Measurements from ENCODE around the gene IQCH. TPM values are rescaled to one million over a fixed set of nuclear protein-coding genes. Genes with fewer than 3 reads are reported as not detected.
"Not testable (repeated sequence)": the region's sequence is repeated elsewhere in the genome, so short reads cannot be mapped to it uniquely, and the experiment has no call there.

The IQCH gene
- total RNA-seq, 1 donor from 2014 or later = 0.45 TPM

GRCh38 chr15:67350042-67350441, 95.5 kb downstream of the IQCH start:
- DNase-seq (ENCODE audit: low spot score) = no peak

GRCh38 chr15:67358391-67358790, 103.8 kb downstream of the IQCH start:
- DNase-seq (ENCODE audit: low spot score) = no peak

GRCh38 chr15:67358812-67359211, 104.2 kb downstream of the IQCH start:
- DNase-seq (ENCODE audit: low spot score) = no peak

GRCh38 chr15:67359431-67360079, 105.0 kb downstream of the IQCH start:
- DNase-seq (ENCODE audit: low spot score) = no peak

GRCh38 chr15:67361100-67361499, 106.5 kb downstream of the IQCH start:
- no peak for DNase-seq (ENCODE audit: low spot score)

GRCh38 chr15:67363712-67364111, 109.1 kb downstream of the IQCH start:
- DNase-seq (ENCODE audit: low spot score) = not testable (repeated sequence)

GRCh38 chr15:67365994-67366393, 111.4 kb downstream of the IQCH start:
- DNase-seq (ENCODE audit: low spot score) = no peak

- no peak for DNase-seq (ENCODE audit: low spot score)
Measured at GRCh38 chr15:67366904-67367303, 112.3 kb downstream of the IQCH start.

- no peak for DNase-seq (ENCODE audit: low spot score)
Measured at GRCh38 chr15:67369359-67369998, 114.9 kb downstream of the IQCH start.

- no peak for DNase-seq (ENCODE audit: low spot score)
Measured at GRCh38 chr15:67370206-67370954, 115.8 kb downstream of the IQCH start.

- no peak for DNase-seq (ENCODE audit: low spot score)
Measured at GRCh38 chr15:67372543-67372942, 118.0 kb downstream of the IQCH start.

GRCh38 chr15:67372986-67373675, 118.5 kb downstream of the IQCH start:
- no peak for DNase-seq (ENCODE audit: low spot score)

GRCh38 chr15:67373971-67374370, 119.4 kb downstream of the IQCH start:
- DNase-seq (ENCODE audit: low spot score) = no peak

GRCh38 chr15:67379530-67379929, 124.9 kb downstream of the IQCH start:
- DNase-seq (ENCODE audit: low spot score) = no peak

GRCh38 chr15:67380921-67381320, 126.3 kb downstream of the IQCH start:
- no peak for DNase-seq (ENCODE audit: low spot score)

- DNase-seq (ENCODE audit: low spot score) = no peak
Measured at GRCh38 chr15:67381416-67382045, 126.9 kb downstream of the IQCH start.

- no peak for DNase-seq (ENCODE audit: low spot score)
Measured at GRCh38 chr15:67382723-67383122, 128.1 kb downstream of the IQCH start.

GRCh38 chr15:67383899-67384298, 129.3 kb downstream of the IQCH start:
- DNase-seq (ENCODE audit: low spot score) = no peak

GRCh38 chr15:67384761-67385160, 130.2 kb downstream of the IQCH start:
- DNase-seq (ENCODE audit: low spot score) = no peak

GRCh38 chr15:67385971-67386370, 131.4 kb downstream of the IQCH start:
- DNase-seq (ENCODE audit: low spot score) = no peak

GRCh38 chr15:67386947-67387346, 132.4 kb downstream of the IQCH start:
- DNase-seq (ENCODE audit: low spot score) = no peak
